Measurements from ENCODE around the gene SNX13.
"Not testable (repeated sequence)": the region's sequence is repeated elsewhere in the genome, so short reads cannot be mapped to it uniquely, and the experiment has no call there.

The SNX13 gene

GRCh38 chr7:17849504-17849903 is 90.8 kb downstream of the SNX13 start:
- DNase-seq (ENCODE audit: low read depth in 2 of 2), result no peak

- no peak for DNase-seq (ENCODE audit: low read depth in 2 of 2)
Observed at GRCh38 chr7:17848516-17848915, 91.8 kb downstream of the SNX13 start.

- no peak for DNase-seq (ENCODE audit: low read depth in 2 of 2)
Observed at GRCh38 chr7:17846935-17847334, 93.4 kb downstream of the SNX13 start.

- DNase-seq (ENCODE audit: low read depth in 2 of 2), result no peak
Observed at GRCh38 chr7:17845197-17845547, 95.1 kb downstream of the SNX13 start.

GRCh38 chr7:17844514-17845196 is 95.6 kb downstream of the SNX13 start:
- DNase-seq (ENCODE audit: low read depth in 2 of 2), result no peak

- no peak for DNase-seq (ENCODE audit: low read depth in 2 of 2)
Observed at GRCh38 chr7:17844022-17844421, 96.3 kb downstream of the SNX13 start.

GRCh38 chr7:17843041-17843440 is 97.3 kb downstream of the SNX13 start:
- DNase-seq (ENCODE audit: low read depth in 2 of 2), result no peak

GRCh38 chr7:17832820-17833355 is 107.4 kb downstream of the SNX13 start:
- no peak for DNase-seq (ENCODE audit: low read depth in 2 of 2)

GRCh38 chr7:17832242-17832641 is 108.1 kb downstream of the SNX13 start:
- DNase-seq (ENCODE audit: low read depth in 2 of 2), result no peak

GRCh38 chr7:17830206-17830605 is 110.1 kb downstream of the SNX13 start:
- DNase-seq (ENCODE audit: low read depth in 2 of 2), result no peak

GRCh38 chr7:17829001-17829400 is 111.3 kb downstream of the SNX13 start:
- DNase-seq (ENCODE audit: low read depth in 2 of 2), result no peak

- no peak for DNase-seq (ENCODE audit: low read depth in 2 of 2)
Observed at GRCh38 chr7:17822547-17823173, 117.6 kb downstream of the SNX13 start.

- DNase-seq (ENCODE audit: low read depth in 2 of 2), result no peak
Observed at GRCh38 chr7:17816903-17817302, 123.4 kb downstream of the SNX13 start.

GRCh38 chr7:17815318-17815717 is 125.0 kb downstream of the SNX13 start:
- DNase-seq (ENCODE audit: low read depth in 2 of 2), result no peak

GRCh38 chr7:17814058-17814457 is 126.2 kb downstream of the SNX13 start:
- no peak for DNase-seq (ENCODE audit: low read depth in 2 of 2)

- DNase-seq (ENCODE audit: low read depth in 2 of 2), result not testable (repeated sequence)
Observed at GRCh38 chr7:17809215-17809614, 131.1 kb downstream of the SNX13 start.

- no peak for DNase-seq (ENCODE audit: low read depth in 2 of 2)
Observed at GRCh38 chr7:17807242-17807641, 133.1 kb downstream of the SNX13 start.

- no peak for DNase-seq (ENCODE audit: low read depth in 2 of 2)
Observed at GRCh38 chr7:17806631-17807030, 133.7 kb downstream of the SNX13 start.

- no peak for DNase-seq (ENCODE audit: low read depth in 2 of 2)
Observed at GRCh38 chr7:17802056-17802455, 138.2 kb downstream of the SNX13 start.

GRCh38 chr7:17792075-17792936 is 148.0 kb downstream of the SNX13 start:
- DNase-seq (ENCODE audit: low read depth in 2 of 2), result no peak

- DNase-seq (ENCODE audit: low read depth in 2 of 2), result no peak
Observed at GRCh38 chr7:17787257-17787656, 153.0 kb downstream of the SNX13 start.

- no peak for DNase-seq (ENCODE audit: low read depth in 2 of 2)
Observed at GRCh38 chr7:17786314-17786852, 153.9 kb downstream of the SNX13 start.

Measured in stimulated activated CD8-positive, alpha-beta memory T cell treated with anti-CD3 and anti-CD28 coated beads, Interleukin-2, amount 100 ng/mL, for 48 hours (primary cell).